Hepatic stellate cell (primary cell): ENCODE data around the gene ACTL9.

ENCODE experiments used
- DNase-seq: peaks from one replicate; pipeline ENCODE4 v3.0.0; 2011; ENCODE audit warnings: low spot score

The ACTL9 gene

GRCh38 chr19:8686549-8686948 lies 12.0 kb downstream of the ACTL9 start:
- no peak for DNase-seq

- no peak for DNase-seq
Measured at GRCh38 chr19:8684001-8684902, 14.3 kb downstream of the ACTL9 start.

GRCh38 chr19:8682931-8683330 lies 15.7 kb downstream of the ACTL9 start:
- DNase-seq: no peak

- DNase-seq: no peak
Measured at GRCh38 chr19:8682472-8682871, 16.1 kb downstream of the ACTL9 start.

GRCh38 chr19:8681345-8682029 lies 17.1 kb downstream of the ACTL9 start:
- no peak for DNase-seq

- DNase-seq: no peak
Measured at GRCh38 chr19:8680676-8681344, 17.8 kb downstream of the ACTL9 start.

DNA sequence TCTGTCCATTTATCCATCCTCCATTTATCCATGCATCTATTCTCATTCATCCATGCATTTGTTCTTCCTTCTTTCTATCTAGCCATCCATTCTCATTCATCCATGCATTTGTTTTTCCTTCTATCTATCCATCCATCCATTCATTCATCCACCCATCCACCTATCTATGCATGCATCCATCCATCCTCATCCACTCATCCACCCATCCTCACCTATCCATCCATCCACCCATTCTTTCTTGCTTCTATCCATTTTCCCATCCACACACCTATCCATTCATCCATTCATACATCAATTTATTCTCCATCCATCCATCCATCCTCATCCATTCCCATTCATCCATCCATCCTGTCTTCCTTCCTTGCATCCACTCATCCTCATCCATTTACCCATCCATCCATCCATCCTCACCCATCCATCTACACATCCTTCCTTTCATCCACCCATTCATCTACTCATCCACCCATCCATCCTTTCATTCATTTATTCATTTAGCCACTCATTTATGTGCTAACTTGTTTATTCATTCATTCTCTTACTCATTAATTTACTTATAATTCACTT lies 20.3 kb downstream of the ACTL9 start:
- DNase-seq: no peak

DNA sequence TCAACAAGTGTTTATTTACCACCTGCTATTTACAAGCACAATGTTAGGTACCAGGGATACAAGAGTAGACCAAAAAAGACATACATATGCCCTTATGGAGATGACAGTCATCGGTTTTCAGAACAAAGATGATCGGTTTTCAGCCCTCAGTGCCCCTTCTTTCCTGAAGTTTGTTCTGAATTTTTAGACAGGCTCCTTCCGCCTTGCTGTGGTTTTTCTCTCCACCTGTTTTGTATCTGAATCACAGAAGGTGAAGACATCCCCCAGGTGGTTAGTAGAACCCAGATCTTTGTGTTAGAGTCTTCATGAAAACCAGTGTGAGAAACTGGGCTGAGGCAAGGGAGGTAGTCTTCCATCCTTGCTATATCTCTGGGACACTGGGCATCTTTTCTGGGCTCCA lies 23.5 kb downstream of the ACTL9 start:
- no peak for DNase-seq

- DNase-seq: no peak
Measured at GRCh38 chr19:8673276-8673891, 25.2 kb downstream of the ACTL9 start.

DNA sequence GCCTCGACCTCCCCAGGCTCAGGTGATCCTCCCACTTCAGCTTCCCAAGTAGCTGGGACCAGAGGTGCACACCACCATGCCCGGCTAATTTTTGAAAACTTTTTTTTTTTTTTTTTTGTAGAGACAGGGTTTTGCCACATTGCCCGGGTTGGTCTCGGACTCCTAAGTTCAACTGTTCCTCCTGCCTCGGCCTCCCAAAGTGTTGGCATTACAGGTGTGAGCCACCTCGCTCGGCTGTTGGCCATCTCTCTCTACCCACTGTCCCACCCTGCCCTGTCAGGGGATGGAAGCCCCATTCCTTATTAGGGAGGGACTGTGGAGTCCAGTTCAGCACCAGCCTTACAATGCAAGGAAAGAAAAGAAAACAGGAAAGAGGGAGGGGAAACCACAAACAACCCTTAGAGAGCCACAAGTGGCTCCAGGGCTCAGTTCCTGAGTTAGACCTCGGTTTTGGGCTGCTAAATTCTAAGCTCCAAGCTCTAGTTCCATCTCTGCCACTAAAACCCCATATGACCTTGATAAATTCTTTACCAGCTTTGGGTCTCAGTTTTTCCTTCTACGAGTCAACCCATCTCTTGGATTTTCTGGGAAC lies 31.7 kb downstream of the ACTL9 start:
- no peak for DNase-seq

DNA sequence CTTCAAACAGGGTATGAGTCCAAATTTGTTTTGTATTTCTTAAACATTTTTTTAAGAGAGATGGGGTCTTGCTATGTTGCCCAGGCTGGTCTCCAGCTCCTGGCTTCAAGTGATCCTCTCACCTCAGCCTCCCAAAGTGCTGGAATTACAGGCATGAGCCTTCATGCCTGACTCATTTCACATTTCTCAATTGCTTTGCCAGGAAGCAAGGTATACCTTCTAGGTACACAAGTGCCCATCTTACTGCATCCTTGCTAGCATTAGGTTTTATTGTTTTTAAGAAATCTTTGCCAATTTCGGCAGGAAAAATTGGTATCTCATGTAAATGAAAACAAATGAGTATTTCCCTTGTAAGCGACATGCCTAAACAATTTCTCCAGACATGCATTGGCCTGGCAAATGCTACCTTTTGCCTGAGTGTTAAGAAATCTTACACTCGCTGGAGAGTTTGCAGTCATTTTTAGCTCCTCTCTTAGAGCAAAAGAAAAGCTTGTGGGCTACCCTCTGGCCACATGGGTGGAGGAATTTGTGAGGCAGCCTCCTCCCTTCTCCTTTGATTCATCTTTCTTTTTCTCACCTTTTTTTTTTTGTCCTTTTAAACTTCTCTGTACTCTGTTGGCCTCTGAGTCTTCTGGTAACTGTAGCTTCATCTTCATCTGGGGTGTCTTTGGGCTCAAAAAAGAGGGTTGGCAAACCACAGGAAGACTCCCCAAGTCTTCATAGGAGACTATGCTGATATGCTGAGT lies 33.0 kb downstream of the ACTL9 start:
- no peak for DNase-seq

DNA sequence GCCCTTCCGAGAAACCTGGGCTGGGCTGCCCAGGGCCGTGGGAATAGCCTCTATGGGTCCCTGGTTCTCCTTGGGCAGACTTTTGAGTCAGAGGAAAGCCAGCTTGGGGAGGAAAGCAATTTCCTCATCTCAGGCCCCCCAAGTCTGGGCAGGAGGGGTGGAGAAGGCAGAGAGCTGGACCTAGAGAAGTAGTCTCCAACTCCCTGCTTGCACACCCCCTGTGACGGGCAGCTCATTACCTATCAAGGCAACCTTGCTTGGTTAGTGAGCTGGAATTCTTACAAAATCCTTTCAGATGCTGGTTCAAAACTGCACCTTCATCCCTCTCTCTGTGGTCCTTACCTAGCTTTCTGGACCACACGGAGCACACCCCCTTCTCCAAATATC lies 33.9 kb downstream of the ACTL9 start:
- DNase-seq: no peak

GRCh38 chr19:8663920-8664670 lies 34.5 kb downstream of the ACTL9 start:
- DNase-seq: no peak

DNA sequence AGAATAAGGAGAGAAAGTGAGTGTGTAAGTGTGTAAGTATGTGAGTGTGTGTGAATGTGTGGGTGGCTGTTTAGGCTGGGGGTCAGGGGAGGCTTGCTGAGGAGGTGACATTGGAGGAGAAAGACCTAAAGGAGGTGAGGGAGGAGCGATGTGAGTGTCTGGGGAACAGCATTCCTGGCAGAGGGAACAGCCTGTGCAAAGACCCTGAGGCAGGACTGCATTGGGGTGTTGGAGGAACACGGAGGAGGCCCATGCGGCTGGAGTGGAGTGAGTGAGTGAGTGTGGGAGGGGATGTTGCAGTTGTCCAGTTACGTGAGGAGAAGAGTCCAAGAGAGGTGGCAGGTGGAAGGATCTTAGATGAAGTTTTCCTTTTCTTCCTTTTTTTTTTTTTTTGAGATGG lies 36.3 kb downstream of the ACTL9 start:
- DNase-seq: no peak

DNA sequence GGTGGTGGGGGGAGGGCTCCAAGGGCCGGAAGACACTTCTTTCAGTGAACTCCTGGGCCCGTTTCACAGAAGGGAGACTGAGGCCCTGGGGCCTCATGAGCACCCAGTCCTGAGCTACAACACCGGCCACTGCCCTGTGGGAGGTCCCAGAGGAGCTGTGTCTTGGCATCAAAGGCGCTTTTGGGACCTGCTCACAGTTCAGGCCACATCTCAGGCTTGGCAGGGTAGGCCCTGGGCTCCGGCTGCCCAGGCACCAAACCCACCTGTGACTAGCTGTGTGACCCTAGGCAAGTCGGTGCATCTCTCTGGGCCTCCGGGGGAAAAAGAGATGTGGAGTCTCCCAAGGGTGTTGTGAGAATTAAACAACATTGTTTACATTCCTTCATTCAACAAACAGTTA lies 38.7 kb downstream of the ACTL9 start:
- no peak for DNase-seq

GRCh38 chr19:8657869-8658268 lies 40.7 kb downstream of the ACTL9 start:
- no peak for DNase-seq

- DNase-seq: no peak
Measured at GRCh38 chr19:8655340-8655709, 43.3 kb downstream of the ACTL9 start.

DNA sequence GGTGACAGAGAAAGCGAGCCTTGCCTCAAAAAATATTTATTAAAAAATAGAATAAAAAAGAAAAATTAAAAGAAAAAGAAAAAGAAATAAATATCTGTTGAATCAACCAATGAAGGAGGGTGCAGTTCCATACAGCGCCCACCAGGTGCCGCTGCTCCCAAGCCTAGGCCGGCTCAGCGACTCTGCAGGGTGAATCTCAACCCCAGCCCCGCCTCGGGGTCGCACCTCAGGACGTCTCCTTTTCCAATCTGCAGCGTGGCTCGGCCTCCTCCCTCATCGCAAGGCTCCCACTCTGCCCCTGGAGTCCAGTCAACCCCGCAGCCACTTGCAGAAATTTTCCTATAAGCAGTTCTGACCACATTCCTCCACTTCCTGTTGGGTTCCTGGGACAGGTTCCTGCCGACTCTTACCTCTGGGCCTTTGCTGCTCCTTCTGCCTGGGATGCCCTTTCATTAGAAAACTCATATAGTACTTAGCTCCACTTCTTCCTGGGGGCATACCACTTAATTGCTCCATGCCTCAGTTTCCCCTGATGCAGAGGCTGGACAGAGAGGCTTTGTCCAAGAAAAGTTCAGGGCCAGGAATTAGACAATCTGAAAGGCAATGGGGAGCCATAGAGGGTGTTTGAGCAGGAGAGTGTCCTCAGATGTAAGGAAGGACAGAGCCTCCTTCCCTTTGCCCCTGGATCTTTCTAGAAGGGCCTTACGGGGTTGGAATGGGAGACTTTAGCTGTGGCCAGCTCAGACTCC lies 43.8 kb downstream of the ACTL9 start:
- peak; percentile 76 for DNase-seq

DNA sequence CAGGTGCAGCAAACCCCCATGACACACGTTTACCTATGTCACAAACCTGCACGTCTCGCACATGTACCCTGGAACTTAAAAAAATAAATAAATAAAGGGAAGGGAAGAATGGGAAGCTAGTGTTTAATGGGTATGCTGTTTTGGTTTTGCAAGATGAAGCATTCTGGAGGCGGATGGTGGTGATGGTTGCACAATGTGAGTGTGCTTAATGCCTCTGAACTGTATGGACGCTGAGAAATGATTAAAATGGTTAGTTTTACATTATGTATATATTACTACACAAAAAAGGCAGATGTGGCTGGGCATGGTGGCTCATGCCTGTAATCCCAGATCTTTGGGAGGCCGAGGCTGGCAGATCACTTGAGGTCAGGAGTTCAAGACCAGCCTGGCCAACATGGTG lies 50.4 kb downstream of the ACTL9 start:
- no peak for DNase-seq
